Urothelium cell line (cell line): ENCODE data around the gene ENTPD6.
"Not testable (repeated sequence)": the region's sequence is repeated elsewhere in the genome, so short reads cannot be mapped to it uniquely, and the experiment has no call there.

Source experiments
- DNase-seq: peaks from one replicate; pipeline ENCODE4 v3.0.0; 2011; ENCODE audit warnings: low spot score, mixed read lengths
- FAIRE-seq: peaks from 2 replicates; lab custom pipeline; 2011; peaks lifted over from hg19 to GRCh38; lab: Jason Lieb, UNC

Gene ENTPD6

GRCh38 chr20:25221592-25222460 is 26.3 kb downstream of the ENTPD6 start:
- FAIRE-seq: no peak

DNA sequence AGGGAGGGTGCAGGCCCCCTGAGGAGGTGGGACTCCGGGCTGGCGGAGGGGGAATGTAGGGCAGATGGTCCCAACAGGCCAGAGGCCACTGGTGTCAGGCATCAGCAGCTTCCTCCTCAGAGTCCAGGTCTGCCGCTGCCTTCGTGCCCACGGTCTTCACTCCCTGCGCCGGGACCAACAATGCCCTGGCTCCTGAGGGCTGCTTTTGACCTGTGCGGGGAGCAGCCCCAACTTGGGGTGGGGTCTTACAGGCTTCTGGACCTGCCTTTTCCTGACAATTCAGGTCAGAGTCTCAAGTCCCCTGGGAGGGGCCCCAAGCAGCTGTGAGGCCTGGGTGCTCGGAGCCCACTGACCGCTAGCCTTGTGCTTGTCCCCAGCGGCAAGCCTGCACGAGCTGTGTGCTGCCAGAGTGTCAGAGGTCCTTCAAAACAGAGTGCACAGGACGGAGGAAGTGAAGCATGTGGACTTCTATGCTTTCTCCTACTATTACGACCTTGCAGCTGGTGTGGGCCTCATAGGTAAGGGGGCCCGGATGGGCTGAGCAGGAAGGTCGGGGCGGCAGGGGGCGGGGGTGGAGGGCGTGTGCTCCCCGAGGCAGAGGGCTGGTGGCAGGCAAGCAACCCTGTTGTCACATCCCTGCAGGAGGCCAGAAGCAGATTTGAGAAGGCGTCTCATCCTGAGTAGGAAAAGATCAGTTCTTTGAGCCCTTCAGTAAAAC is 27.1 kb downstream of the ENTPD6 start:
- DNase-seq (no peak), FAIRE-seq (no peak)

More at GRCh38 chr20:25221592-25222460, 26.3 kb downstream of the ENTPD6 start:
- no peak for DNase-seq

GRCh38 chr20:25223179-25223661 is 27.7 kb downstream of the ENTPD6 start:
- FAIRE-seq: peak; percentile 98
- peak; percentile 94 for DNase-seq

- no peak for DNase-seq
- peak; percentile 44 for FAIRE-seq
Measured at GRCh38 chr20:25223765-25224720, 28.5 kb downstream of the ENTPD6 start.

DNA sequence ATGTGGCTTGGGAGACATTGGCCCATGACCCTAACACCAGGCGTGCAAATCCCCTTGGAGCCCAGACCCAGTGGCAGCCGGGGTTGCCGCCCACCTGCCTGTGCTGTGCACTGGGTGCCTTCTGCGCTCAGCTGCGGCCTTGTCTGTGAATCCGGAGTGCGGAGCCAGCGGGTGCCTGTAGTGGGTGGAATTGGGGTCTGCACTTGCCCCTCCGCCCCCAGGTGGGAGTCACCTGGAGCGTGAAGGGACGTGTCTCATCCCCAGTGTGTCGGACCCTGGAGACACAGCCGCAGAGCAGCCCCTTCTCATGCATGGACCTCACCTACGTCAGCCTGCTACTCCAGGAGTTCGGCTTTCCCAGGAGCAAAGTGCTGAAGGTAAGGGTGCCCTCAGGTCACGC is 29.4 kb downstream of the ENTPD6 start:
- no peak for FAIRE-seq
- no peak for DNase-seq

DNA sequence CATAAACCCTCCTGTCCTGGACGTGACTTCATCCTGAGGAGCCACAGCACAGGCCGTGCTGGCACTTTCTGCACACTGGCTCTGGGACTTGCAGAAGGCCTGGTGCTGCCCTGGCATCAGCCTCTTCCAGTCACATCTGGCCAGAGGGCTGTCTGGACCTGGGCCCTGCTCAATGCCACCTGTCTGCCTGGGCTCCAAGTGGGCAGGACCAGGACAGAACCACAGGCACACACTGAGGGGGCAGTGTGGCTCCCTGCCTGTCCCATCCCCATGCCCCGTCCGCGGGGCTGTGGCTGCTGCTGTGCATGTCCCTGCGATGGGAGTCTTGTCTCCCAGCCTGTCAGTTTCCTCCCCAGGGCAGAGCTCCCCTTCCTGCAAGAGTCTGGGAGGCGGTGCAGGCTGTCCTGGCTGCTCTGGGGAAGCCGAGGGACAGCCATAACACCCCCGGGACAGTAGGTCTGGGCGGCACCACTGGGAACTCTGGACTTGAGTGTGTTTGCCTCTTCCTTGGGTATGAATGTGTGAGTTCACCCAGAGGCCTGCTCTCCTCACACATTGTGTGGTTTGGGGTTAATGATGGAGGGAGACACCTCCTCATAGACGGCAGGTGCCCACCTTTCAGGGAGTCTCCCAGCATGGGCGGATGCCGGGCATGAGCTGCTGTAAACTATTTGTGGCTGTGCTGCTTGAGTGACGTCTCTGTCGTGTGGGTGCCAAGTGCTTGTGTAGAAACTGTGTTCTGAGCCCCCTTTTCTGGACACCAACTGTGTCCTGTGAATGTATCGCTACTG is 30.3 kb downstream of the ENTPD6 start:
- FAIRE-seq (peak; percentile 17), DNase-seq (no peak)

GRCh38 chr20:25226433-25227316 is 31.2 kb downstream of the ENTPD6 start:
- no peak for FAIRE-seq
- DNase-seq: peak; percentile 62

GRCh38 chr20:25227317-25227831 is 31.9 kb downstream of the ENTPD6 start:
- FAIRE-seq: no peak
- peak; percentile 70 for DNase-seq

GRCh38 chr20:25229486-25230165 is 34.1 kb downstream of the ENTPD6 start:
- FAIRE-seq (no peak), DNase-seq (no peak)

GRCh38 chr20:25230166-25230831 is 34.8 kb downstream of the ENTPD6 start:
- FAIRE-seq (no peak), DNase-seq (no peak)

- FAIRE-seq: no peak
- DNase-seq: peak; percentile 52
Measured at GRCh38 chr20:25233016-25233772, 37.7 kb downstream of the ENTPD6 start.

GRCh38 chr20:25234009-25234849 is 38.7 kb downstream of the ENTPD6 start:
- not testable (repeated sequence) for DNase-seq, FAIRE-seq

GRCh38 chr20:25236450-25237304 is 41.2 kb downstream of the ENTPD6 start:
- DNase-seq: no peak

GRCh38 chr20:25237610-25238318 is 42.3 kb downstream of the ENTPD6 start:
- peak; percentile 88 for FAIRE-seq
- DNase-seq: peak; percentile 95

More at GRCh38 chr20:25236450-25237304, 41.2 kb downstream of the ENTPD6 start:
- no peak for FAIRE-seq
